Erythroblast (primary cell): ENCODE results near the gene MTMR6.

Experiments
- DNase-seq, 2 experiments: peaks; one replicate each; lab custom pipeline; 2025; lab: John Stamatoyannopoulos, UW
- GATA1 ChIP-seq: IDR thresholded peaks from 2 replicates; pipeline ENCODE4 v1.6.1; 2011; ENCODE audit warnings: low read depth, mild to moderate bottlenecking, control low read depth, low read length, moderate library complexity
- POLR2A ChIP-seq: IDR thresholded peaks from 2 replicates; pipeline ENCODE4 v1.6.1; 2011; ENCODE audit warnings: mild to moderate bottlenecking, low read length

MTMR6 gene

DNA sequence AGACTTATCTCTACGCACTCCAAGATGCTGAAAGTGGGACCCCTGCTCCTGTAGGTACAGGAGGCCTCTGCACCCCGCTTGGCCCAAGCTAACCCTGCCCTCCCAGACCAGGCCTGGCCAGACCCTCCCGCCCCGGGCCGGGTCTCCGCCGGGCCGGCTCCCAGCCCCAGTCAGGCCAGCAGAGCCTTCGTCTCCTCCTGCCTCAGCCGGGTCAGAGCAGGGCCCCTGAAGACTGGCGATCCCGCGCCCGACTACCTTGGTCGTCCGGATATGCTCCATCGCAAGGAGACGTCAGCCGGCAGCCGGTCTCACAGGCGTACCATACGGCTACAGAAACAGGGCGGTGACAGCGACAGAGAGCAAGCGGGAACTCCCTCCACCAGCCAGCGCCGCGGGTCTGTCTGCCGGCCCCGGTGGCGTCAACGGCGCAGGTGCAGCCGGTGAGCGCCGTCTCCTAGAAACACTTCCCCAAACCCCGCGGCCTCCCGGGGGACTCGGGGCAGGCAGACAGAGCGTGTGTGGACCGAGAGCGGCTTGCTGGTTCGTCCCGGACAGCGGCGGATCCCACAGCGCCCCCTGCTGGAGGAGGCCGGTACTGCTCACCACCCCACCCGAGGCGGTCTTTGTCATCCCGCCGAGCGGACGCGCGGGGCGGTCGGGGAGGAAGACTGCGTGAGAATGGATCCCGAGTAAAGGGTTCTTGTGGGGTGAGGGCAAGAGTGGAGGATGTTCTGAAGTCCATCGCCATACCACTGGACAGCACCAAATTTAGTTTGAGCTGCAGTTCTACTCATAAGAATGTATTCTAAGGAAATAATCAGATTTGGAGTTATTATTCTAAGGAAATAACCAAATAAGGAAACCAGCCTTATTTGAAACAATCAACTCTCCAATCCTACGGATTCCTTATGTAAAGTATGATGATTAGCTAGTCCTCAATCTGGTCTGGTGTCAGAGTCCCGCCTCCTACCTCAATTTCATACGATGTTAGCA is at the start of gene MTMR6:
TSS of gene MTMR6 (minus strand) at position 520 of the 993 bp plus-strand sequence. CDS start at position 279, 241 bp downstream.
- TF ChIP-seq GATA1 (no peak), POLR2A (peak; percentile 63)
- DNase-seq: peak; percentile 88 to 94

DNA sequence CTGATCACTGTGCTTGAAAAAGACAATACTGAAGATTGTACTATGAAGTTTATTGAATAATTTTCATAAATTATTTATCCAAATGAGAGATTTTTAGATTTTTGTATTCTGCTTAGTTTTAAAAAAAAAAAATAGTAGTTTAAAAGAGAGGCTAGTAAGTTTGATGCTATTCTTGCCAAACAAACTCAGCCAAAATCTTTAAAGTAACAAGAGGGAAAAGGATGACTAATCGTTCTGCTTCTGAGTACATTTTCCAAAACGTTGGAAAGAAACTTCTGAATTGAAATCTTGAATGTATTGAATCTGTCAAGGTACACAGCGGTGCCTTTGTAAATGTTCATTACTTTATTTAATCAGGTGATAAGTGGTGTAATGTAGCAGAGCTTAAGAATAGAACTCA is 48.6 kb upstream of the MTMR6 start:
- TF ChIP-seq POLR2A (no peak), GATA1 (no peak)
- DNase-seq: no peak

DNA sequence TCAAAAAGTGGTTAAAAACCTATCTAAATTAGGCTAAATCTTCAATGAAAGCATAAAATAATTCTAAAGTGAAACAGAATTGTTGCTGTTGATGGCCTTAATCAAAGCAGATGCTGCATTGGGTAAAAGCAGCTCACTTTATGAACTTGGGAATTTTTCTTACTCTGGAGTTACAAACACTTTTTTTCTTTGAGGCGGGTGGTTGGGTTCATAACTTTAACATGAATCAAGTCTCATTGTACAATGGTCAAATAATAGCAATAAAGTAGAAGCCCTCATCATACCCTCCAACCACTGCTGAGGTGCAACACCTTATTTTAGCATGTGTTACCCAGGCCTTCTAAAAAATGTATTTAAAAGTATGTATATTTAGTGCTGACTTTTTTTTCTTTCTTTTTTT is 43.3 kb upstream of the MTMR6 start:
- no peak for DNase-seq
- TF ChIP-seq GATA1 (no peak), POLR2A (no peak)

DNA sequence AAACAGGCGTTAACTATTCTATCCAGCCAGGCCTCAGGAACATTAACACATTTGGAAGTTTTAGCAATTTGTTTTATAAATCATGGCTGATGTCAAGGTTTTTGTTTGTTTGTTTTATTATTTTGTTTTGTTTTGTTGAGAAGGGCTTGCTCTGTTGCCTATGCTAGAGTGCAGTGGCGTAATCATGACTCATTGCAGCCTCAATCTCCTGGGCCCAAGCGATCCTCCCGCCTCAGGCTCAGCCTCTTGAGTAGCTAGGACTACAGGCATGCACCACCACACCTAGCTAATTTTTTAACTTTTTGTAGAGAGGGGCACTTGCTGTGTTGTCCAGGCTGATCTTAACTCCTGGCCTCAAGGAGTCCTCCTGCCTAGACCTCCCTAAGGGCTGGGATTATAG is 42.4 kb upstream of the MTMR6 start:
- DNase-seq: peak; percentile 21 to 67
- TF ChIP-seq GATA1 (no peak), POLR2A (no peak)

DNA sequence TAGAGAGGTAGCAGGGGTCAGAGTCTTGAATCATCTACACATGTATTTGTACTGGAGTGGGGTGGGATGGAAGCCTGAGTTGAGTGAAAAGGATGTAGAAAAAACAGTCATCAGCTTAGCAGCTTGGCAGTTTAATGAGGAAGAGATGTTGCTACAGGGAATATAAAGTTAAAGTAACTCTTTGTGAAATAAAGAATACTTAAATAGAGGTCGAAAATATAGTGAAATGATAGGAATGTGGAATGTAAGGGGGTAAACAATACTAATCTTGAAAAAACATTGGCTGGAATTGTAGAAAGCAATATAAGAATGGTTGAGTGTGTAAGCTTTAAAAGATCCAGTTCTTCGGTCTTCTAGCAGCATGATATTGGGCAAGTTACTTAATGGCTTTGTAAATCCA is 36.8 kb upstream of the MTMR6 start:
- no peak for DNase-seq
- TF ChIP-seq POLR2A: no peak
- no peak for TF ChIP-seq GATA1

DNA sequence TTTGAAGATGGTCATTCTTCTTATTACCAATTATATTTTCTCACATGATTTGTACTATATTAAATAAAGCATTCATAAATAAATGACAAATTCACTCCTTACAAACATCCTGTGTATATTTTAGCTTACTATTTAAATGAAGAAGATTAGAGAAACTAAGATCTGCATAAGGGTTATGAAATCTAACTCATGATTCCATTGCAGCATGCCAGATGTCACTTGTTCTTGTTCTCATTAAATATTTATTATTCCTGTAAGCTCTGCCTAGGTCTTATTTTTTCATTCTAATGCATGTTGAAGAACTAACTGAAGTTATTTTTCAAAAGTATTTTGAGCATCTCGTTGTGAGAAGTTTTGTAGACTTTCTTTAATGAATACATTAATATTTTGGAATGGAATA is 32.5 kb upstream of the MTMR6 start:
- DNase-seq: peak in 1 of 2 experiments; percentile 33
- TF ChIP-seq GATA1 (no peak), POLR2A (no peak)

DNA sequence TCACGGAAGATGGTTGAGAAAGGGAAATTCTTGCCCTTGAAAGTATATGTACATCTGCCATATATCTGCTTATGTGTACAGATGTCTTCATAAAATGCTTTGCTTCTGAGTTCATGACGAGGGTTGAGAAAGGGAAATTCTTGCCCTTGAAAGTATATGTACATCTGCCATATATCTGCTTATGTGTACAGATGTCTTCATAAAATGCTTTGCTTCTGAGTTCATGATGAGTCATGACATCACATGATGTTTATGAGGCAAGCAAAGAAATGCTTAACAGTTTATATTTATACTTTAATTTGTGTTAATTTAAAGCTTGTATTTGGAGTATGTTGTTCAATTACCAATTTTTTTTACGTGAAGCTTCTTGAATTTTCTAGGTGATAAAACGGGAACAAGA is 31.7 kb upstream of the MTMR6 start:
- peak; percentile 32 to 73 for DNase-seq

DNA sequence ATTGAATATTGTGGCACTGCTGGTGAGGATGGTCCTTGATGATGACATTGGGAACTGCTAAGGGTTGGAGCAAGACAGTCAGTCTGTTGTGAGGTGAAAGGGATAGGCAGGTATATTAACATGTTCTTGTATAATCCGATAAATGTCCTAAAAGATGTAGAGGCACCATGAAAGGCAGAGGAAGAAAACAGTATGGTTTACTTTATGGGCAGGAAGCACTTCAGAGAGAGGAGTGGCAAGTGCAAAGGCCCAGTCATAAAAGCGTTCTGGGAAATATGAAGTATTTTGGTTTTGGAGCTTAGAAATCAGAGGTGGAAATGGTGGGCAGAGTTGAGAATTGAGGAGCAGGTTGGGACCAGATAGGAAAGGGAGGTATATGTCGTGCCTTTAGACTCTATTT is 23.6 kb upstream of the MTMR6 start:
- TF ChIP-seq GATA1: no peak
- no peak for TF ChIP-seq POLR2A
- no peak for DNase-seq

DNA sequence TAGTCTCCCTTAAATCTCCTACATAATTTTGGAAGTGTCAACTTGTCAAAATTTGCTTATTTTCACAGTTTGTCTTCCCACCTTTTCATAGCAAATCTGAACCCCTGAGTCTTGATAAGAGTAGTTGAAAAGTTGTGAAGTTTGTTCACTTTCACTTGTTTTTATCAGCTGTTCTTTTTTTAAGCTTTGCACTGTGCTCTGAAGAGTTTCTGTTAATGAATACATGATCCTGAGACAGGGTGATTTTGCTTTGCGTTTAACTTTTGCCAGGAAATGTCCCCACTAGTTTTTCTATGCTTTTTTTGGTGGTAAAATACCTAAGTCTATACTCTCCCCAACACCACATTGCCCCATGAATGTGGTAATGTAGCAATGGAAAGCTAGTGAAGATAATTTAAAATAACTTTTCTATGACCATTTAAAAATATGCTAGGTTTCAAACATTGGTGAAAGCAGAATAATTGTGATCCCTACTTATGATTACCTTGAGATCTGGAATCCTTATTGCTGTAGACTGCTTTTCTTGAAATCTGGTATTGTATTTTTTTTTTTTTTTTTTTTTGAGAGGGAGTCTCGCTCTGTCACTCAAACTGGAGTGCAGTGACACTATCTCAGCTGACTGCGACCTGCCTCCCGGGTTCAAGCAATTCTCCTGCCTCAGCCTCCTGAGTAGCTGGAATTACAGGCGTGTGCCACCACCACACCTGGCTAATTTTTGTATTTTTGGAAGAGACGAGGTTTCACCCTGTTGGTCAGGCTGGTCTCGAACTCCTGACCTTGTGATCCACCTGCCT is 19.6 kb upstream of the MTMR6 start:
- no peak for DNase-seq
- TF ChIP-seq POLR2A (peak; percentile 5), GATA1 (no peak)

DNA sequence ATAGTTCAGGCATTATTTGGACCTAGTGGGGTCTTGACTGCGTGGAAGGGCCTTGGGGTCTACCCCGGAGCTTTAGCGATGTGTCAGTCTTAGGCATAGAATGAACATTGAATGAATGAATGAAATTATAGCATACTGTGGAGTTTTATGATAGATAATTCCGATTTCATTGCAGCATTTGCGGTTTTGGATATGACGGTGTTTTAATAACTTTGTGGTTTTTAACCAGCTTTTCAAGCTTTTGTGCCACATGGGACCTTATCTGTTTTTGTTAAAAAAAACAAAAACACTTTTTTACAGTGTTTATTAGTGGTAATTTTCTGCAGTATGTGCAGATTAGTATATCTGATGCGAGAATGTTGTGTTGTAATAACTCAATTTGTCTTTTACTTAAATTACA is 14.8 kb upstream of the MTMR6 start:
- DNase-seq: no peak

DNA sequence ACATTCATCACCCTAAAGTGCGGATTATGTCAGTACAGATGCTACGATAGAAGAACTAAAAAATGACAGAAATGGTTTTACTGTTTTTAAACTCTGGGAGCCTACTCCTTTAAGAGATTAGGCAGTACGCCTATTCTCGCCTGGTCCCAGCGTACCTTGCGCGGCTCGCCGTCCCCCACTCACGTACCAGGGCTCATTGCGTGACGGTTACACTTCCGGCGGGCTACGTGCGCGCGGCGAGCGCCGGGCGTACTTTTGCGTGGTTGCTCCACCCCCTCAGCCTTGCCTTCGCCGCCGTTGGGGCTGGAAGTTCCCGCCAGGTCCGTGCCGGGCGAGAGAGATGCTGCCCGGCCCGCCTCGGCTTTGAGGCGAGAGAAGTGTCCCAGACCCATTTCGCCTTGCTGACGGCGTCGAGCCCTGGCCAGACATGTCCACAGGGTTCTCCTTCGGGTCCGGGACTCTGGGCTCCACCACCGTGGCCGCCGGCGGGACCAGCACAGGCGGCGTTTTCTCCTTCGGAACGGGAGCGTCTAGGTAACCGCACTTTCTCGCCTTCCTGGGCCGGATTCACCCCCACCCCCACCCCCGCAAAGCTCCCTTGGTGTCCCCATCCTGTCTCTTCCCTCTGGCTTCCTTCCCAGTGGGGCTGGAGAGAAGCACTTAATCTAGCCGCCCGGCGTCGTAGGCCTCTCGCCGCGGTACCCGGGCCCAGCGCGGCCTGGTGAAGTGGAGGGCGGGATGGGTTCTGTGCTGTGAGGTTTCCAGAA is 14.2 kb upstream of the MTMR6 start, which contains the start of gene NUP58:
TSS of gene NUP58 (plus strand) at position 279 of the 767 bp plus-strand sequence. CDS start at position 428, 149 bp downstream.
- DNase-seq: peak; percentile 96 to 98
- TF ChIP-seq GATA1: no peak
- TF ChIP-seq POLR2A: peak; percentile 96

More for the DNA sequence above, 14.8 kb upstream of the MTMR6 start:
- TF ChIP-seq GATA1 (no peak), POLR2A (no peak)

DNA sequence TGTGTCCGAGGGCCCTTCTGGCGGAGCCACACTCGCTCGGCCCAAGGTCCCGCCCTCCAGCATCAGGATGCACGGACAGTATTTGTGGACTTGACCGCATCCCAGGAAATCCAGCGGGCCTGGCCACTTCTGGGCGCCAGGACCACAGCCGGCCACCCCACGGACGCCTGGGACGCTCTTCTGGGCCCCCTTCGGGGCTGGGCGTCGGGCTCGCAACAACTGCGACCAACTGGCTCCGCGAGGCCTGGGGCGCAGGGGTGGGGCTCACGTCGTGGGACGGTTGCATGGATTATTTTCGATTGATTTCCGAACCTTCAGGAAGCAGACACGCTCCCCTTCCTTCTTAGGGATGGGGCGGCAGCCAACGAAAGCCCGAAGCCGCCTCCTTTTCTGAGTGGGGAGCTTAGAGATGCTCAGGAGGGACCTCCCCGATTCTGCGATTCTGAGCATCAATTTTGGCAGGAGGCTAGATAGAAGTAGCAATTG is 13.6 kb upstream of the MTMR6 start:
- DNase-seq: no peak
- TF ChIP-seq GATA1 (no peak), POLR2A (no peak)

DNA sequence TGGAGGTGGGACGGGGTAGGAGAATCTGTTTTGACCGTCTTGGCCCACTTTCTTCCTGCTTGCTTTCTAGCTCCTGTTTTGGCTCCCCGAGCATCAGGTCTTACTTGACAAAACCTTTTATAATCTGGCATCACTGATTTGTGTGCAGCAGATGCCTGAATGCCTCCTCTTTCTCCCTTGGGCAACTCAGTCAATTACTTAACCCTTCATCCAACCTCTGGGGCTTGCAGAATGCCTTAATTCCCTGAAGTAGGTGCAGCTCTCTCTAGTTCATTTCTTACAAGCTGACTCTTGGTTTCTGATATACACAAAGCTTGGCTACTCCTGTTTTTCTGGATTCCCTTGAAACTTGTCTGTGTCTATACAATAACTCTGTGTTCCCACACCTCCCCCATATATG is 8.4 kb upstream of the MTMR6 start:
- DNase-seq: no peak
- no peak for TF ChIP-seq POLR2A
- TF ChIP-seq GATA1: no peak
